ENCODE results near the gene SNX8.

SNX8 gene

GRCh38 chr7:2255145-2256139, 58.8 kb downstream of the SNX8 start:
- TF ChIP-seq CTCF (conservative IDR thresholded peaks at IDR 0.05; ENCODE audit: low read length), result no peak
- no peak for DNase-seq (ENCODE audit: low read depth)
- H3K4me3 ChIP-seq (ENCODE audit: low read length), result no peak overlapping the region

- no peak for TF ChIP-seq CTCF (conservative IDR thresholded peaks at IDR 0.05; ENCODE audit: low read length)
- DNase-seq (ENCODE audit: low read depth), result no peak
- H3K4me3 ChIP-seq (ENCODE audit: low read length), result no peak overlapping the region
Measured at GRCh38 chr7:2254429-2255144, 59.7 kb downstream of the SNX8 start.

GRCh38 chr7:2253525-2254244, 60.6 kb downstream of the SNX8 start:
- no peak for DNase-seq (ENCODE audit: low read depth)
- no peak overlapping the region for H3K4me3 ChIP-seq (ENCODE audit: low read length)
- no peak for TF ChIP-seq CTCF (conservative IDR thresholded peaks at IDR 0.05; ENCODE audit: low read length)

GRCh38 chr7:2253021-2253420, 61.2 kb downstream of the SNX8 start:
- no peak for TF ChIP-seq CTCF (conservative IDR thresholded peaks at IDR 0.05; ENCODE audit: low read length)
- H3K4me3 ChIP-seq (ENCODE audit: low read length), result no peak overlapping the region
- no peak for DNase-seq (ENCODE audit: low read depth)

GRCh38 chr7:2251841-2252771, 62.1 kb downstream of the SNX8 start:
- DNase-seq (ENCODE audit: low read depth), result no peak
- TF ChIP-seq CTCF (conservative IDR thresholded peaks at IDR 0.05; ENCODE audit: low read length), result no peak
- H3K4me3 ChIP-seq (ENCODE audit: low read length), result no peak overlapping the region

GRCh38 chr7:2251381-2251780, 62.9 kb downstream of the SNX8 start:
- TF ChIP-seq CTCF (conservative IDR thresholded peaks at IDR 0.05; ENCODE audit: low read length), result no peak
- H3K4me3 ChIP-seq (ENCODE audit: low read length), result no peak overlapping the region
- no peak for DNase-seq (ENCODE audit: low read depth)

Data from AG10803 (cell line).